Measurements from ENCODE around the gene DCAF4.

DNA sequence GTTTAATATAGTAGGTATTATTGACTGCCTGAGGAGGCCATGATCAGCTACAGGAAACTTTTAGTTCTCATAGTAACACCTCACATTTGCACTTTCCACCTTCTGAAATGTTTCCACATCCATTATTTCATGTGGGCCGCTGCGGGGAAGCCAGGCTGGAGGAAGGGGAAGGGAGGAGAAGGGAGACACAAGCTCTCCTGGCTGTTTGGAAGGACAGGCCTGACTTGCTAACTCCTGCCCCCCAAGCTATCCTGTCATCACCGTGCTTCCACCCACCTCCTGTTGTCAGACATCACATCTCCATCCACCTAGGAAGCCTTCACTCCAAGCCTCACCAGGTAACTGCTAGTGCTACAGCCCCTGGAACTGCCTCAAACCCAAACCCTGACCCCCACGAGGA is 41.9 kb upstream of the DCAF4 start:
- TF ChIP-seq, protein P1, sequence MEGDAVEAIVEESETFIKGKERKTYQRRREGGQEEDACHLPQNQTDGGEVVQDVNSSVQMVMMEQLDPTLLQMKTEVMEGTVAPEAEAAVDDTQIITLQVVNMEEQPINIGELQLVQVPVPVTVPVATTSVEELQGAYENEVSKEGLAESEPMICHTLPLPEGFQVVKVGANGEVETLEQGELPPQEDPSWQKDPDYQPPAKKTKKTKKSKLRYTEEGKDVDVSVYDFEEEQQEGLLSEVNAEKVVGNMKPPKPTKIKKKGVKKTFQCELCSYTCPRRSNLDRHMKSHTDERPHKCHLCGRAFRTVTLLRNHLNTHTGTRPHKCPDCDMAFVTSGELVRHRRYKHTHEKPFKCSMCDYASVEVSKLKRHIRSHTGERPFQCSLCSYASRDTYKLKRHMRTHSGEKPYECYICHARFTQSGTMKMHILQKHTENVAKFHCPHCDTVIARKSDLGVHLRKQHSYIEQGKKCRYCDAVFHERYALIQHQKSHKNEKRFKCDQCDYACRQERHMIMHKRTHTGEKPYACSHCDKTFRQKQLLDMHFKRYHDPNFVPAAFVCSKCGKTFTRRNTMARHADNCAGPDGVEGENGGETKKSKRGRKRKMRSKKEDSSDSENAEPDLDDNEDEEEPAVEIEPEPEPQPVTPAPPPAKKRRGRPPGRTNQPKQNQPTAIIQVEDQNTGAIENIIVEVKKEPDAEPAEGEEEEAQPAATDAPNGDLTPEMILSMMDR (IDR thresholded peaks at IDR 0.05; ENCODE audit: insufficient read depth, low read length) = no peak
- no peak for TF ChIP-seq GABPA (IDR thresholded peaks at IDR 0.05; ENCODE audit: low read depth)

Data from HL-60 (cell line).